Keratinocyte (primary cell): ENCODE measurements around the gene COL8A1. TPM values are rescaled to one million over a fixed set of nuclear protein-coding genes. Genes with fewer than 3 reads are reported as not detected.

Experiments
- DNase-seq: peaks from one replicate; pipeline ENCODE4 v3.0.0-alpha.2; 2011; ENCODE audit warnings: low read depth, missing footprints, low spot score
- FAIRE-seq: peaks from 2 replicates; lab custom pipeline; 2011; peaks lifted over from hg19 to GRCh38; lab: Jason Lieb, UNC
- H2AFZ ChIP-seq: 2 replicates; pipeline ENCODE4 v1.6.0; 2012; ENCODE audit warnings: low read length, control low read depth, inconsistent platforms; ENCODE audit not compliant: control insufficient read depth
- H3K27ac ChIP-seq: 2 replicates; pipeline ENCODE4 v1.5.1; 2011; ENCODE audit warnings: low read length; ENCODE audit not compliant: control insufficient read depth, insufficient read depth
- H3K27me3 ChIP-seq: 3 replicates; pipeline ENCODE4 v1.6.0; 2011; ENCODE audit warnings: low read length; ENCODE audit not compliant: control insufficient read depth, insufficient read depth; ENCODE audit errors: extremely low read depth
- H3K36me3 ChIP-seq, 2 experiments: 2 replicates in 1 of 2; 3 replicates in 1 of 2; pipeline ENCODE4 v1.5.1; 2011; ENCODE audit warnings: low read length in 2 of 2, mild to moderate bottlenecking in 1 of 2; ENCODE audit not compliant: control insufficient read depth in 2 of 2, insufficient read depth in 2 of 2; ENCODE audit errors: extremely low read depth in 1 of 2
- H3K4me1 ChIP-seq: 3 replicates; pipeline ENCODE4 v1.5.1; 2011; ENCODE audit warnings: low read length; ENCODE audit not compliant: control insufficient read depth, insufficient read depth; ENCODE audit errors: extremely low read depth
- H3K4me2 ChIP-seq: 3 replicates; pipeline ENCODE4 v1.6.0; 2011; ENCODE audit warnings: low read depth, low read length; ENCODE audit not compliant: control insufficient read depth, insufficient read depth; ENCODE audit errors: extremely low read depth
- H3K4me3 ChIP-seq, 3 experiments: fragments of 200-600 bp in 1 of 3; sonication (generic) in 1 of 3; 2 replicates in 2 of 3; 3 replicates in 1 of 3; pipeline ENCODE4 v1.5.1; 2011 to 2016; ENCODE audit warnings: low read length in 3 of 3, mild to moderate bottlenecking in 3 of 3, control low read depth in 2 of 3, inconsistent platforms in 1 of 3, low read depth in 1 of 3, mixed read lengths in 1 of 3, mixed run types in 1 of 3, moderate library complexity in 1 of 3; ENCODE audit not compliant: control insufficient read depth in 2 of 3, insufficient read depth in 2 of 3; ENCODE audit errors: extremely low read depth in 1 of 3
- H3K79me2 ChIP-seq: 2 replicates; pipeline ENCODE4 v1.6.0; 2012; ENCODE audit warnings: low read length; ENCODE audit not compliant: control insufficient read depth, insufficient read depth
- H3K9ac ChIP-seq: 3 replicates; pipeline ENCODE4 v1.6.0; 2011; ENCODE audit warnings: low read length; ENCODE audit not compliant: control insufficient read depth, insufficient read depth; ENCODE audit errors: extremely low read depth
- H3K9me1 ChIP-seq: 3 replicates; pipeline ENCODE4 v1.6.0; 2011; ENCODE audit warnings: low read length; ENCODE audit not compliant: control insufficient read depth, insufficient read depth; ENCODE audit errors: extremely low read depth
- H3K9me3 ChIP-seq: 2 replicates; pipeline ENCODE4 v1.5.1; 2012; ENCODE audit warnings: low read depth, low read length; ENCODE audit not compliant: control insufficient read depth
- H4K20me1 ChIP-seq: 3 replicates; pipeline ENCODE4 v1.6.0; 2011; ENCODE audit warnings: low read length; ENCODE audit not compliant: control insufficient read depth, insufficient read depth; ENCODE audit errors: extremely low read depth
- EZH2 ChIP-seq: IDR thresholded peaks from one replicate; pipeline ENCODE4 v1.6.1; 2012; ENCODE audit warnings: inconsistent platforms, mild to moderate bottlenecking, low read length, moderate library complexity
- dilution Hi-C: fragments of 300-500 bp; cut with MboI; formaldehyde crosslinking; loops from one replicate; pipeline ENCODE4 v1.7.0; 2020; ENCODE audit warnings: low sequenced_read_pairs; ENCODE audit not compliant: extremely low pct_ligation_motif_present
- polyA plus RNA-seq, 5 experiments: library from polyadenylated mRNA; depleted of rRNA in 3 of 5; stranded (reverse) in 3 of 5; stranded (forward) in 1 of 5; unstranded in 1 of 5; fragments of >200 nt; gene quantifications; 1 replicate in 1 of 5; 2 replicates in 3 of 5; 3 replicates in 1 of 5; pipeline versions ENCODE4 v1.2.1 to v1.2.3, GENCODE V29; 2011 to 2012; ENCODE audit warnings: missing spikeins in 2 of 5, low read depth in 1 of 5, low replicate concordance in 1 of 5
- TF ChIP-seq, protein P1 (sequence below), 3 experiments: IDR thresholded peaks in 1 of 3; conservative IDR thresholded peaks in 1 of 3; optimal IDR thresholded peaks in 1 of 3; 2 replicates in 2 of 3; 3 replicates in 1 of 3; pipeline versions ENCODE3 to v1.5.1; 2011; ENCODE audit warnings: low read length in 3 of 3, mild to moderate bottlenecking in 3 of 3, moderate library complexity in 2 of 3, control low read depth in 1 of 3, inconsistent platforms in 1 of 3; ENCODE audit not compliant: insufficient read depth in 2 of 3; ENCODE audit errors: extremely low read depth in 1 of 3

COL8A1 gene
- polyA plus RNA-seq, 1 donor (not counting 4 experiments of a cell fraction or from before 2014, with no cell fraction given): 102 TPM

DNA sequence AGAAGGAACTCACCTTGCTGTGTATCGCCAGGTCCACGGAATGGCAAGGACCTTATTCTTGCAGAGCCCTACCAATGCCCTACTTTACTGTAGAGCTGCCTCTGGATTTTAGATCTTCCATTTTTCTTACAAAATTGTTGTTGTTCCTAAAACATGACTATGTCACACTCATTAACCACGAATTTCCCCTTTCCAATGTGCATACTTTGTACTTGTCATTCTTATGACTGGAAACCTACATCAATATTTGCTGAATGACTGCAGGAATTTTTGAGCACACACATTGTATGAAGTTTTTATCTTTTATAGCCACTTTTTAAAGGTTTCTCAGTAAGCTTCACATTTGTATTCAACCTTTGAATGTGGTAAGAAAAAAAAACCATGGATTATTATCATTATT, 143.4 kb downstream of the COL8A1 start:
- Histone ChIP-seq H3K9me1 (no peaks in the 10 kb centered on the region), H3K9me3 (no peaks in the 10 kb centered on the region), H3K4me3 (no peak overlapping the region), H3K27me3 (no peaks in the 10 kb centered on the region), H3K36me3 (no peaks in the 10 kb centered on the region), H3K79me2 (no peaks in the 10 kb centered on the region), H4K20me1 (no peaks in the 10 kb centered on the region), H2AFZ (no peak overlapping the region), H3K9ac (no peak overlapping the region), H3K27ac (no peak overlapping the region), H3K4me1 (peaks cover 4% of the 10 kb centered on the region), H3K4me2 (no peak overlapping the region)
- no peak for DNase-seq
- TF ChIP-seq EZH2: no peak
- TF ChIP-seq, protein P1, sequence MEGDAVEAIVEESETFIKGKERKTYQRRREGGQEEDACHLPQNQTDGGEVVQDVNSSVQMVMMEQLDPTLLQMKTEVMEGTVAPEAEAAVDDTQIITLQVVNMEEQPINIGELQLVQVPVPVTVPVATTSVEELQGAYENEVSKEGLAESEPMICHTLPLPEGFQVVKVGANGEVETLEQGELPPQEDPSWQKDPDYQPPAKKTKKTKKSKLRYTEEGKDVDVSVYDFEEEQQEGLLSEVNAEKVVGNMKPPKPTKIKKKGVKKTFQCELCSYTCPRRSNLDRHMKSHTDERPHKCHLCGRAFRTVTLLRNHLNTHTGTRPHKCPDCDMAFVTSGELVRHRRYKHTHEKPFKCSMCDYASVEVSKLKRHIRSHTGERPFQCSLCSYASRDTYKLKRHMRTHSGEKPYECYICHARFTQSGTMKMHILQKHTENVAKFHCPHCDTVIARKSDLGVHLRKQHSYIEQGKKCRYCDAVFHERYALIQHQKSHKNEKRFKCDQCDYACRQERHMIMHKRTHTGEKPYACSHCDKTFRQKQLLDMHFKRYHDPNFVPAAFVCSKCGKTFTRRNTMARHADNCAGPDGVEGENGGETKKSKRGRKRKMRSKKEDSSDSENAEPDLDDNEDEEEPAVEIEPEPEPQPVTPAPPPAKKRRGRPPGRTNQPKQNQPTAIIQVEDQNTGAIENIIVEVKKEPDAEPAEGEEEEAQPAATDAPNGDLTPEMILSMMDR (optimal IDR thresholded peaks at IDR 0.05 in 1 of 3, IDR thresholded peaks at IDR 0.05 in 1 of 3, conservative IDR thresholded peaks at IDR 0.05 in 1 of 3; ENCODE audit: extremely low read depth in 1 of 3, insufficient read depth in 2 of 3, low read length in 3 of 3): no peak
- dilution Hi-C loops: no loop called here
- peak; percentile 17 for FAIRE-seq

DNA sequence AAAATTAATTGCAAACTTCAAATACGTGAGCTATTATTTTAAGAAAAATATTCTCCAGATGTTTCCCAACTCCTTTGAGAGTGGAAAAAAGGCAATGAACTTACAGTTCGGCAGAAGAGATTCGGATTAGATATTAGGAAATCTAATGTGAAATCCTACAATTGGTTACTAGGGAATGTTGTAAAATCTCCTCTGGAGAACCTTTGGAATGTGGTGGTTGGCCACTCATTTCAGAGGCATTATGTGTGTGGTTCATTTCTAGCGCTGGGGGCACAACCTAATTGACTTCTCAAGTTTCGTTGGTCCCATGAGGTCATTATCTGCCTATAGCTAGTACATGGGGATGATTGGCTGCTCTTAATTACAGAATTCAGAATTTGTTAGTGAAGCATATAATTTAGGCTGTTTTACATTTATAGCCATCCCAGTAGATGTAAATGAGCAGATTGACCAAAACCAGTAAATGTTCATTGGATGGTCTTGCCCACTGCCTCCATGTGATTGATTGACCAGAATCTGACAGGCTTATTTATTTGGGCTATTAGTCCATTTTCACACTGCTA, 144.7 kb downstream of the COL8A1 start:
- H3K4me3 ChIP-seq: no peak overlapping the region
- no peaks in the 10 kb centered on the region for H3K36me3 ChIP-seq
- no peaks in the 10 kb centered on the region for H3K9me1 ChIP-seq
- H2AFZ ChIP-seq: no peak overlapping the region
- H3K9me3 ChIP-seq: no peaks in the 10 kb centered on the region
- no peaks in the 10 kb centered on the region for H3K27me3 ChIP-seq
- H3K4me1 ChIP-seq: no peaks in the 10 kb centered on the region
- no peak overlapping the region for H3K4me2 ChIP-seq
- H3K9ac ChIP-seq: no peak overlapping the region
- no peak for TF ChIP-seq EZH2
- TF ChIP-seq, protein P1 (optimal IDR thresholded peaks at IDR 0.05 in 1 of 3, IDR thresholded peaks at IDR 0.05 in 1 of 3, conservative IDR thresholded peaks at IDR 0.05 in 1 of 3; ENCODE audit: extremely low read depth in 1 of 3, insufficient read depth in 2 of 3, low read length in 3 of 3): no peak
- DNase-seq: no peak
- no peak for FAIRE-seq
- no peak overlapping the region for H3K27ac ChIP-seq
- dilution Hi-C loops: no loop called here
- H4K20me1 ChIP-seq: no peaks in the 10 kb centered on the region
- no peaks in the 10 kb centered on the region for H3K79me2 ChIP-seq
